C4-2B (cell line): ENCODE measurements around the gene SAMHD1.

ENCODE experiments used
- ZFX ChIP-seq: fragments of 450-650 bp; IDR thresholded peaks from 2 replicates; pipeline ENCODE4 v1.6.1; 2017
- TF ChIP-seq, protein P1 (sequence below): fragments of 450-650 bp; conservative IDR thresholded peaks from 2 replicates; pipeline ENCODE4 v1.5.1; 2017; ENCODE audit warnings: mild to moderate bottlenecking

GRCh38 chr20:36848677-36849076, 102.8 kb downstream of the SAMHD1 start:
- TF ChIP-seq, protein P1, sequence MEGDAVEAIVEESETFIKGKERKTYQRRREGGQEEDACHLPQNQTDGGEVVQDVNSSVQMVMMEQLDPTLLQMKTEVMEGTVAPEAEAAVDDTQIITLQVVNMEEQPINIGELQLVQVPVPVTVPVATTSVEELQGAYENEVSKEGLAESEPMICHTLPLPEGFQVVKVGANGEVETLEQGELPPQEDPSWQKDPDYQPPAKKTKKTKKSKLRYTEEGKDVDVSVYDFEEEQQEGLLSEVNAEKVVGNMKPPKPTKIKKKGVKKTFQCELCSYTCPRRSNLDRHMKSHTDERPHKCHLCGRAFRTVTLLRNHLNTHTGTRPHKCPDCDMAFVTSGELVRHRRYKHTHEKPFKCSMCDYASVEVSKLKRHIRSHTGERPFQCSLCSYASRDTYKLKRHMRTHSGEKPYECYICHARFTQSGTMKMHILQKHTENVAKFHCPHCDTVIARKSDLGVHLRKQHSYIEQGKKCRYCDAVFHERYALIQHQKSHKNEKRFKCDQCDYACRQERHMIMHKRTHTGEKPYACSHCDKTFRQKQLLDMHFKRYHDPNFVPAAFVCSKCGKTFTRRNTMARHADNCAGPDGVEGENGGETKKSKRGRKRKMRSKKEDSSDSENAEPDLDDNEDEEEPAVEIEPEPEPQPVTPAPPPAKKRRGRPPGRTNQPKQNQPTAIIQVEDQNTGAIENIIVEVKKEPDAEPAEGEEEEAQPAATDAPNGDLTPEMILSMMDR: no peak
- no peak for TF ChIP-seq ZFX
